Middle frontal gyrus (tissue), 1 donor: ENCODE results near the gene SLC28A1.
"Not testable (repeated sequence)": the region's sequence is repeated elsewhere in the genome, so short reads cannot be mapped to it uniquely, and the experiment has no call there.

Experiments used
- DNase-seq: peaks from one replicate; pipeline ENCODE4 v3.0.0-alpha.2; 2015; ENCODE audit warnings: low spot score; ENCODE audit errors: extremely low spot score

Gene SLC28A1

GRCh38 chr15:84883916-84884781, at the start of gene SLC28A1:
TSS of gene SLC28A1 (plus strand) at chr15:84884662. CDS start at chr15:84887761, 3,099 bp downstream.
- DNase-seq: no peak

DNA sequence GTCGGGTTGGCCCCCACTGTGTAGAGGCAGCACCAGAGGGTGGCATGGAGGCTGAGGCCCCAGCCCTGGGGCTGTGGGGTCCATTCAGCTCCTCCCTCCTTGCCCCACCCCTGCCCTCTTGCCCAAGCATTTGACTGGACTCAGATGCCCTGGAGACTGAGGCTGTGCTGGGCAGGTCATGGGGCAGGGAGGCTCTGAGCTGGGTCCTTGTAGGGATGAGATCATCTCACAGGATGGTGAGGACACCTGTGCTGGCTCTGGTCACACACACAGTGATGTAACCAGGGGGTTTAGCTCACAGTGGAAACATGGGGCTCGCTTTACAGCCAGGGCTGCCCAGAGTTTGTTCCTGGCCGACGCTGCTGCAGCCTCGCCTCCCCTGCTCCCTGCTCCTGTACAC, 49.5 kb upstream of the SLC28A1 start:
- no peak for DNase-seq

GRCh38 chr15:84835661-84836337, 48.7 kb upstream of the SLC28A1 start:
- no peak for DNase-seq

- DNase-seq: no peak
Observed at GRCh38 chr15:84836844-84837243, 47.6 kb upstream of the SLC28A1 start.

DNA sequence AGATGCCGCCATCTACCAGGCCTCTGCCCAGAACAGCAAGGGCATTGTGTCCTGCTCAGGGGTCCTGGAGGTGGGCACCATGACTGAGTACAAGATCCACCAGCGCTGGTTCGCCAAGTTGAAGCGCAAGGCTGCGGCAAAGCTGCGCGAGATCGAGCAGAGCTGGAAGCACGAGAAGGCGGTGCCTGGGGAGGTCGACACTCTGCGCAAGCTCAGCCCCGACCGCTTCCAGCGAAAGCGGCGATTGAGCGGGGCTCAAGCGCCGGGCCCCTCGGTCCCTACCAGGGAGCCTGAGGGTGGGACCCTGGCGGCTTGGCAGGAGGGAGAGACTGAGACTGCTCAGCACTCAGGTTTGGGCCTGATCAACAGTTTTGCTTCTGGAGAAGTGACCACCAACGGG, 44.7 kb upstream of the SLC28A1 start:
- no peak for DNase-seq

GRCh38 chr15:84840255-84840654, 44.2 kb upstream of the SLC28A1 start:
- no peak for DNase-seq

DNA sequence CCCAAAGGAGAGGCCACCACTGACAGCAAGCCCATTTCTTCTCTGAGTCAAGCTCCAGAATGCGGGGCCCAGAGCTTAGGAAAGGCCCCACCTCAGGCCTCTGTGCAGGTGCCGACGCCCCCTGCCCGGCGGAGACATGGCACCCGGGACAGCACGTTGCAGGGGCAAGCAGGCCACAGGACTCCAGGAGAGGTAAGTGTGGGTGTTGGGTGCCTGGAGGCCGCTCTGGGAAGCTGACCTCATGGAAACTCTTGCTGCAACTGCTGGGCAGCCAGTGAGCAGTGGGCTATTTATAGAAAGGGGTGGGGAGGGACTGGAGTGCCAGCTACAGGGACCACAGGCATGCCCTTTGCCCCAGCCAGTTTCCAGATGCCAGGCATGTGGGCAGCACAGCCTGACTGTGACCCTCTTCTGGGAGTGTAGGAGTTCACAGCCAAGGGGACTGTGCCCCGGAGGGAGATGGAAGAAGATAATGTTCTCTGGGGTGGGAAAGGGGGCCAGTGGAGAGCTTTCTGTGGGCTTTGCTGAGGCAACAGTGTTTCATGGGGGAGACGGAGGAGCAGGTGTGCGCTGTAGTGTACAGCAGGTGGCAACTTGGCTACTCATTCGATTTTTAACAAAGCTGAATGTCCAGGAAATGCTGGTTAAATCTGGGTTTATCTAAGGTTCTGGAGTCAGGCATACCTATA, 43.6 kb upstream of the SLC28A1 start:
- no peak for DNase-seq

DNA sequence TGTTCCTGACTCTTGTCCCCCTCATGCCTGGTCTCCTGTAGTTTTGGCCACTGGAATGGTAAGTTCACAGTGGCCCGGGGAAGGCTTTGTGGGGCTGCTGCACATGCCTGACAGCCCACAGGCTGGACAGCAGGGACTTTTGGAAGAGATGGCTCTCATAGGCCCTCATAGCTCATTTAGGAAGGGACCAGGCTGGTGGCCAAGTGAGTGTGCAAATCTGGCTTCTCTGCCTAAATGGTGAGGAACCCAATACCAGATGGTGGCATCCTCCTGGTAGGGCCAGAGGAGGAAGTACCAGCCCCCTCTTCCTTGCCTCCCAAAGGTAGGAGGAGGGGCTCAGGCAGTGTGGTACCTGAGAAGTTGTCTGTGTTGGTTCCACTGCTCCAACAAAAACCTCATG, 41.7 kb upstream of the SLC28A1 start:
- DNase-seq: no peak

GRCh38 chr15:84844964-84845363, 39.5 kb upstream of the SLC28A1 start:
- DNase-seq: no peak

DNA sequence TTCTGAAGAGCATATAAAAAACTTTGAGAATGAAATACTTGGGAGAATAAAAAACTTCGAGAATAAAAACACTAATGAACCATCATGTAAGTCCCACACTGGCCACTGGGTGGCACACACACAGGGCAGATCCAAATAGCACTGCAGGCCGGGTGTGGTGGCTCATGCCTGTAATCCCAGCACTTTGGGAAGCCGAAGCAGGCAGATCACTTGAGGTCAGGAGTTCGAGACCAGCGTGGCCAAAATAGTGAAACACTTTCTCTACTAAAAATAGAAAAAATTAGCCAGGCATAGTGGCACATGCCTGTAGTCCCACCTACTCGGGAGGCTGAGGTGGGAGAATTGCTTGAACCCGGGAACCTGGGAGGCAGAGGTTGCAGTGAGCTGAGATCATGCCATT, 38.8 kb upstream of the SLC28A1 start:
- DNase-seq: not testable (repeated sequence)

GRCh38 chr15:84846269-84846668, 38.2 kb upstream of the SLC28A1 start:
- DNase-seq: no peak

GRCh38 chr15:84847382-84847781, 37.1 kb upstream of the SLC28A1 start:
- DNase-seq: no peak

DNA sequence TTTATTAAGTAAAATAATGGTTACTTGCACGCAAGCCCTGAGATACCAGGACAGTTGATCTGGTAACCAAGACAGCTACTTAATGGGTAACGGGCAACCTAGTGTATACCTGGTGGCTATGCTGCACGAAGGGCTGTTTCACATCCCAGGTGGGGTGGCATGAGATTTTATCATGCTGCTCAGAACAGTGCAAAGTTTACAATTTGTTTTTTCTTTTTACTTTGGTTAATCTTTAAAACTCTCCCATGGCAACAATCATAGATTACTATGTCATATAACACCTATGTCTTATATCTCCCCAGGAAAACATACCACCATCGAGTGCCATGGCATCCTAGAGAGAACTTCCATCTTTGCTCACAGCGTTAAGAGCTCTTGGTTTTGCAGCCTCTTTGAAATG, 32.2 kb upstream of the SLC28A1 start:
- DNase-seq: no peak

- DNase-seq: no peak
Observed at GRCh38 chr15:84855136-84855535, 29.3 kb upstream of the SLC28A1 start.

DNA sequence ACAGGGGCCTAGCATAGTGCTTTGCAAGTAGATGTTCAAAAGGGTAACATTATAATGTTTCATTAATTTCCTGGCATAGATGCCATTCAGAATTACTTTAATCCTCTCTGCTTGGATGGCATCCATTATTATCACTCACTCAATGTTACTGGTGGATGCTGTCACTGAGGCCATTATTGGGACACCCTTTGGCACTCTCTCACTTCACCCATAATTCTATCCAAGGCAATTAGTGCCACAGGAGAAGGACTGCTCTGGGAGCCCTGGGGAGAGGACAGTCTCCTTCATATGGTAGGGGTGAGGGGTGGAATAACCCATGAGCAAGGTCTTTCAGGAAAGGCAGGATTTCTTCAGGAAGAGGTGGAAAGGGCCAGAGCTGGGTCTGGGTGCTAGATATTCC, 28.7 kb upstream of the SLC28A1 start:
- DNase-seq: no peak

GRCh38 chr15:84856731-84857417, 27.6 kb upstream of the SLC28A1 start:
- DNase-seq: no peak

DNA sequence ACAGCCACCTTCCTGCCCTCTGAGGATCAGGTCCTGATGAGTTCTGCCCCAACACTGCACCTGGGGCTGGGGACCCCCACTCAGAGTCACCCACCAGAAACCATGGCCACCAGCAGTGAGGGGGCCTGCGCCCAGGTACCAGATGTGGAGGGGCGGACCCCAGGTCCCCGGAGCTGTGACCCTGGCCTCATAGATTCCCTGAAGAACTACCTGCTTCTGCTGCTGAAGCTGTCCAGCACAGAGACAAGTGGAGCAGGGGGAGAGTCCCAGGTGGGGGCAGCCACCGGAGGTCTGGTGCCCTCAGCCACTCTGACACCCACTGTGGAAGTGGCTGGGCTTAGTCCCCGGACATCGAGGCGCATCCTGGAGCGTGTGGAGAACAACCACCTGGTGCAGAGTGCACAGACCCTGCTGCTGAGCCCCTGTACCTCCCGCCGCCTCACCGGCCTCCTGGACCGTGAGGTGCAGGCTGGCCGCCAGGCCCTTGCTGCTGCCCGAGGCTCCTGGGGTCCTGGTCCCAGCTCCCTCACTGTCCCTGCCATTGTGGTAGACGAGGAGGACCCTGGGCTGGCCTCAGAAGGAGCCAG, 27.0 kb upstream of the SLC28A1 start:
- no peak for DNase-seq

GRCh38 chr15:84858231-84858630, 26.2 kb upstream of the SLC28A1 start:
- no peak for DNase-seq

DNA sequence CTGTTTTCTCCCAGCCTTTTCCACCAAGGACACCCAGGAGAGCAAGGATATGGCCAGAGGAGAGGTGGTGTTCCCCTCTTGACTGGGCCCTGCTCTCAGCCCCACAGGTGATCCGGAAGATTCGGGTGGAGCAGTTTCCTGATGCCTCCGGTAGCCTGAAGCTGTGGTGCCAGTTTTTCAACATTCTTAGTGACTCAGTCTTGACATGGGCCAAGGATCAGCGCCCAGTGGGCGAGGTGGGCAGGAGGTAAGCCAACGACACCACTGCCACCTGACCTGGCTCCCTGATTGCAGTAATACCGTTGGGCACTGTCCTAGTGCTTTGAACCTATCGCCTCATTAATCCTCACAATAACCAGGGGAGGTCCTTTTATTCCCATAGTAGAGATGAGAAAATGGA, 25.3 kb upstream of the SLC28A1 start:
- DNase-seq: no peak

GRCh38 chr15:84859651-84860050, 24.8 kb upstream of the SLC28A1 start:
- DNase-seq: no peak

- no peak for DNase-seq
Observed at GRCh38 chr15:84861781-84862180, 22.7 kb upstream of the SLC28A1 start.
